ENCODE results near the gene STPG4.

STPG4 gene

DNA sequence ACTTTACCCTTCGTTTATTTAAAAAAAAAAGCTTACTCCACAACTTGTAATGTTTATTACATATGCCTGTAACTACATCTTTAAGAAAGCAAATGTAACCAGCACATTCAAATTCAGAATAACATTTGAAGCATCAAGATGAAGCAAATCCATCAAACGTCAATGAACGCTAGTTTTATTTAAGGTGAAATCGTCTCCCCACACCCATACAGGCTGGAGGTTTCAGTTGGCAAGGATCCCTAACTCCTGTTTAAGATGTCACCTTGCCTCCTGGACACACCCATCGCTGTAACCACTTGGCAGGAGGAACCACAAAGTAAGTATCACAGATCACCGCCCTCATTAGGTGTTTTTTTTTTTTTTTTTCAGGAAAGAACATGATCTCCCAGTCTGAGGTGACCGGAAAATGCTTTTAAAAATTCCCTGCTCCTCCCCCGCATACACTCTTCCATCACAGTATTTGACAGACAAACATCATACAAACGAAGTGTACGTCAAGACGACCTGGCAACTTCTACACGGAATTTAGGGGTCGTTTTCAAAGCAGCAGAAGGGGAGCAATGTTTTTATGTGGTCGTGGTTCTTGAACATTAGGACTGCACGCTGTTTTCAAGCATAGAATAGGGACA lies 19.7 kb upstream of the STPG4 start:
- H3K36me3 ChIP-seq (replicated peaks; ENCODE audit: insufficient read depth, low read length), result peaks cover 5% of the 10 kb centered on the region; the same call in 1 of the 2 replicates
- peak overlapping the region; percentile 67 for H3K4me2 ChIP-seq (ENCODE audit: low read depth, low read length)
- no peak for TF ChIP-seq CTCF (IDR thresholded peaks at IDR 0.05; ENCODE audit: low read length)
- TF ChIP-seq EZH2phosphoT487 (IDR thresholded peaks at IDR 0.05; ENCODE audit: low read length), result no peak
- no peak for TF ChIP-seq EZH2 (optimal IDR thresholded peaks at IDR 0.05; ENCODE audit: low read depth, low read length)
- peak overlapping the region; percentile 92 for H3K4me3 ChIP-seq (ENCODE audit: low read length)
- H2AFZ ChIP-seq (ENCODE audit: low read length), result no peak overlapping the region
- H4K20me1 ChIP-seq (ENCODE audit: insufficient read depth, low read length), result peaks cover 53% of the 10 kb centered on the region
- H3F3A ChIP-seq (ENCODE audit: insufficient read depth, low read length), result peaks cover 33% of the 10 kb centered on the region
- peak overlapping the region; percentile 76 for H3K27ac ChIP-seq (ENCODE audit: low read length)
- peak; percentile 75 for DNase-seq
- no peaks in the 10 kb centered on the region for H3K9me2 ChIP-seq (replicated peaks; ENCODE audit: insufficient read depth, low read length)
- no peaks in the 10 kb centered on the region for H3K27me3 ChIP-seq (replicated peaks; ENCODE audit: insufficient read depth, low read length)
- H3K9ac ChIP-seq (ENCODE audit: low read length), result peak overlapping the region; percentile 87
- no peaks in the 10 kb centered on the region for H3K9me3 ChIP-seq (replicated peaks; ENCODE audit: insufficient read depth, low read length)
- H3K79me2 ChIP-seq (ENCODE audit: low read length), result peaks cover 63% of the 10 kb centered on the region
- peaks cover 51% of the 10 kb centered on the region for H3K4me1 ChIP-seq (ENCODE audit: low read length)

GRCh38 chr2:47173986-47174732 lies 19.1 kb upstream of the STPG4 start:
- H3K36me3 ChIP-seq (replicated peaks; ENCODE audit: insufficient read depth, low read length), result peaks cover 5% of the 10 kb centered on the region; the same call in 1 of the 2 replicates
- peaks cover 52% of the 10 kb centered on the region for H3K4me1 ChIP-seq (ENCODE audit: low read length)
- peak overlapping the region; percentile 92 for H3K4me3 ChIP-seq (ENCODE audit: low read length)
- H3K4me2 ChIP-seq (ENCODE audit: low read depth, low read length), result peak overlapping the region; percentile 67
- H3K9me3 ChIP-seq (replicated peaks; ENCODE audit: insufficient read depth, low read length), result no peaks in the 10 kb centered on the region
- H3K9ac ChIP-seq (ENCODE audit: low read length), result peak overlapping the region; percentile 87; the same call in 1 of the 2 replicates
- no peaks in the 10 kb centered on the region for H3K27me3 ChIP-seq (replicated peaks; ENCODE audit: insufficient read depth, low read length)
- H3K79me2 ChIP-seq (ENCODE audit: low read length), result peaks cover 70% of the 10 kb centered on the region
- no peaks in the 10 kb centered on the region for H3K9me2 ChIP-seq (replicated peaks; ENCODE audit: insufficient read depth, low read length)
- peaks cover 60% of the 10 kb centered on the region for H4K20me1 ChIP-seq (ENCODE audit: insufficient read depth, low read length)
- peak overlapping the region; percentile 76; the same call in 1 of the 2 replicates for H3K27ac ChIP-seq (ENCODE audit: low read length)
- DNase-seq, result peak; percentile 12
- TF ChIP-seq CTCF (IDR thresholded peaks at IDR 0.05; ENCODE audit: low read length) (no peak), EZH2phosphoT487 (IDR thresholded peaks at IDR 0.05; ENCODE audit: low read length) (no peak), EZH2 (optimal IDR thresholded peaks at IDR 0.05; ENCODE audit: low read depth, low read length) (no peak)
- no peak overlapping the region for H2AFZ ChIP-seq (ENCODE audit: low read length)
- peaks cover 40% of the 10 kb centered on the region for H3F3A ChIP-seq (ENCODE audit: insufficient read depth, low read length)

GRCh38 chr2:47172922-47173695 lies 18.0 kb upstream of the STPG4 start:
- H4K20me1 ChIP-seq (ENCODE audit: insufficient read depth, low read length), result peaks cover 66% of the 10 kb centered on the region
- H3K9ac ChIP-seq (ENCODE audit: low read length), result peak overlapping the region; percentile 87; the same call in 1 of the 2 replicates

More at GRCh38 chr2:47172922-47173695, 18.0 kb upstream of the STPG4 start:
- Histone ChIP-seq H3K36me3 (replicated peaks; ENCODE audit: insufficient read depth, low read length) (peaks cover 5% of the 10 kb centered on the region; the same call in 1 of the 2 replicates), H3K4me2 (ENCODE audit: low read depth, low read length) (peak overlapping the region; percentile 67), H3F3A (ENCODE audit: insufficient read depth, low read length) (peaks cover 43% of the 10 kb centered on the region), H3K4me1 (ENCODE audit: low read length) (peaks cover 47% of the 10 kb centered on the region), H3K27ac (ENCODE audit: low read length) (no peak overlapping the region), H2AFZ (ENCODE audit: low read length) (no peak overlapping the region), H3K9me3 (replicated peaks; ENCODE audit: insufficient read depth, low read length) (no peaks in the 10 kb centered on the region), H3K27me3 (replicated peaks; ENCODE audit: insufficient read depth, low read length) (no peaks in the 10 kb centered on the region), H3K4me3 (ENCODE audit: low read length) (peak overlapping the region; percentile 92; the same call in 1 of the 2 replicates), H3K79me2 (ENCODE audit: low read length) (peaks cover 81% of the 10 kb centered on the region), H3K9me2 (replicated peaks; ENCODE audit: insufficient read depth, low read length) (no peaks in the 10 kb centered on the region)
- no peak for DNase-seq
- no peak for TF ChIP-seq EZH2phosphoT487 (IDR thresholded peaks at IDR 0.05; ENCODE audit: low read length)
- TF ChIP-seq CTCF (IDR thresholded peaks at IDR 0.05; ENCODE audit: low read length), result no peak
- no peak for TF ChIP-seq EZH2 (optimal IDR thresholded peaks at IDR 0.05; ENCODE audit: low read depth, low read length)

Data from MM.1S (cell line).